NT2/D1 (cell line): ENCODE measurements around the gene TSPAN9.

Source experiments
- DNase-seq: peaks from one replicate; pipeline ENCODE4 v3.0.0-alpha.2; 2011; ENCODE audit warnings: low read depth, low spot score
- H3K27me3 ChIP-seq: 2 replicates; pipeline ENCODE4 v1.6.0; 2011; ENCODE audit warnings: mild to moderate bottlenecking; ENCODE audit not compliant: insufficient read length, insufficient read depth
- H3K36me3 ChIP-seq: 2 replicates; pipeline ENCODE4 v1.6.1; 2011; ENCODE audit warnings: mild to moderate bottlenecking, low read length, mixed read lengths; ENCODE audit not compliant: insufficient read depth, insufficient read length
- H3K4me1 ChIP-seq: 2 replicates; pipeline ENCODE4 v1.5.1; 2011; ENCODE audit not compliant: insufficient read depth, insufficient read length
- H3K4me3 ChIP-seq: 2 replicates; pipeline ENCODE4 v1.5.1; 2011; ENCODE audit warnings: low read depth; ENCODE audit not compliant: insufficient read length
- H3K9ac ChIP-seq: 2 replicates; pipeline ENCODE4 v1.6.0; 2011; ENCODE audit warnings: low read depth; ENCODE audit not compliant: insufficient read length
- H3K9me3 ChIP-seq: 2 replicates; pipeline ENCODE4 v1.5.1; 2011; ENCODE audit warnings: mild to moderate bottlenecking, low read length; ENCODE audit not compliant: insufficient read depth
- SUZ12 ChIP-seq: IDR thresholded peaks from 2 replicates; pipeline ENCODE4 v1.6.1; 2011; ENCODE audit not compliant: insufficient read length, insufficient read depth; ENCODE audit errors: extremely low read depth
- YY1 ChIP-seq: IDR thresholded peaks from 2 replicates; pipeline ENCODE4 v1.6.1; 2011; ENCODE audit not compliant: insufficient read length, insufficient read depth
- ZNF274 ChIP-seq: IDR thresholded peaks from 2 replicates; pipeline ENCODE4 v1.6.1; 2011; ENCODE audit warnings: mild to moderate bottlenecking, low read depth, low read length

TSPAN9 gene

GRCh38 chr12:3294481-3294911, 217.3 kb downstream of the TSPAN9 start:
- no peak overlapping the region for H3K4me3 ChIP-seq
- peaks cover 5% of the 10 kb centered on the region for H3K36me3 ChIP-seq
- no peak for DNase-seq
- H3K9me3 ChIP-seq: no peaks in the 10 kb centered on the region
- no peak overlapping the region for H3K9ac ChIP-seq
- TF ChIP-seq ZNF274 (no peak), SUZ12 (no peak), YY1 (no peak)
- H3K4me1 ChIP-seq: peaks cover 26% of the 10 kb centered on the region
- peaks cover 26% of the 10 kb centered on the region for H3K27me3 ChIP-seq

DNA sequence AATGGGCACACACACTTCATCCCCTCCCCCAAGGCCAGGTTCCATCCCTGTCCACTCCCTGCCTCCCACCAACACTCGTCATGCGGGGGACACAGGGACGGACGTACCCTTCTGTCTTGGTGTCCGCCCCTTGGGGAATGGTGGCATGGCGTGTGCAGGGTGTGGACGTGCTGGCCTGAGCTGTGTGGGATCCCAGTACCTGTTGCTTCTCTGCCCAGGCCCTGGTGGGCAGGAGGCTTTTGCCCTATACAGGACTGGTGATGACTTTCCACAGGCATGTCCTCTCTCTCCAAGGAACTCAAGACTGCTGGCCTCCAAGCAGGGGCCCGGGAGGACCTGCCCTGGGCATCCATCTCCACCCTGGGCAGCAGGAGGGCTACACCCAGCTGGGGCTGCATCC, 218.0 kb downstream of the TSPAN9 start:
- Histone ChIP-seq H3K9ac (no peak overlapping the region), H3K4me3 (no peak overlapping the region), H3K9me3 (no peaks in the 10 kb centered on the region), H3K36me3 (peaks cover 5% of the 10 kb centered on the region), H3K4me1 (peaks cover 29% of the 10 kb centered on the region), H3K27me3 (peaks cover 30% of the 10 kb centered on the region)
- no peak for TF ChIP-seq ZNF274
- TF ChIP-seq YY1: no peak
- TF ChIP-seq SUZ12: no peak
- DNase-seq: no peak

DNA sequence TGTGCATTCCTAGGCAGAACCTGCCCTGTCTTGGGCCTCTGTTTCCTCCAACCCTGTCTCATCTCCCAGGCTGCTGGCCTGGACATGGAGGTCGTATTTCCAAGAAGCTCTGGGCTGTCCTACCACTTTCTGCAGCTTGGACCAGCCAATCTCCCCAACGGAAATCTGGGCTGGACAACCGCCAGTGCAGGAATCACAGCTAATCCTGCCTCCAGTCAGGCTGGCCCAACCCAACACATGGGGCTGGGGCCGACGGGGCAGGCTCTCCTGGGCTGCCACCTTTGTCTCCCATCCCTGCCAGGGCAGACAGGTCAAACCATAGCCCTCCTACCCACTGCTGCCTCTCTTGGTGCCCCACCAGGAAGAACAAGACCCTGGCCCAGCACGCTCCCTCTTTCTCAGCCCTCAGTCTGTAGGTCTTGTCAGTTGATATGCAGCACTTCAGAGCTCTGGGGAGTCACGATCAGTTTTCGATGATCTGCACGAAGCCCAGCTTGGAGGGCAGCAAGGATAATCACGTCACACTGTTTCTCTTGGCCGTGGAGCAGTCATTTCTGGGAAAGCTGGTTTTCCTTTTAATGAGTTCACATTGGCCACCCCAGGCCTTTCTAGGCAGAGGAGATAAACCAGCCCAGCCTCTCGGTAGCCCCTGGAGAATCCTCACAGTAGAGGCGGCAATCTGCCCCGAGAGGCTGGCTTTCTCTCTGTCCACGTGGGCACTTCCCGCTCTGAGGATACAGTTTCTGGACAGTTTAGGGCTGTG, 218.6 kb downstream of the TSPAN9 start:
- Histone ChIP-seq H3K9me3 (no peaks in the 10 kb centered on the region), H3K9ac (no peak overlapping the region), H3K4me3 (no peak overlapping the region), H3K4me1 (peaks cover 35% of the 10 kb centered on the region), H3K27me3 (peaks cover 30% of the 10 kb centered on the region), H3K36me3 (peaks cover 5% of the 10 kb centered on the region)
- no peak for DNase-seq
- TF ChIP-seq YY1: no peak
- no peak for TF ChIP-seq SUZ12
- TF ChIP-seq ZNF274: no peak

- no peaks in the 10 kb centered on the region for H3K9me3 ChIP-seq
- peaks cover 5% of the 10 kb centered on the region for H3K36me3 ChIP-seq
- peaks cover 37% of the 10 kb centered on the region for H3K4me1 ChIP-seq
- TF ChIP-seq ZNF274 (no peak), YY1 (no peak), SUZ12 (no peak)
- no peak overlapping the region for H3K9ac ChIP-seq
- no peak overlapping the region for H3K4me3 ChIP-seq
- peaks cover 31% of the 10 kb centered on the region for H3K27me3 ChIP-seq
- DNase-seq: no peak
Observed at GRCh38 chr12:3296409-3296701, 219.2 kb downstream of the TSPAN9 start.

GRCh38 chr12:3298603-3299002, 221.4 kb downstream of the TSPAN9 start:
- Histone ChIP-seq H3K4me1 (peaks cover 34% of the 10 kb centered on the region), H3K9ac (no peak overlapping the region), H3K4me3 (no peak overlapping the region), H3K36me3 (no peaks in the 10 kb centered on the region), H3K27me3 (peaks cover 53% of the 10 kb centered on the region), H3K9me3 (no peaks in the 10 kb centered on the region)
- TF ChIP-seq SUZ12: no peak
- no peak for TF ChIP-seq ZNF274
- no peak for TF ChIP-seq YY1
- DNase-seq: no peak

- H3K9ac ChIP-seq: peak overlapping the region; percentile 47
- peaks cover 62% of the 10 kb centered on the region for H3K27me3 ChIP-seq
- no peak overlapping the region for H3K4me3 ChIP-seq
- no peaks in the 10 kb centered on the region for H3K36me3 ChIP-seq
- peaks cover 28% of the 10 kb centered on the region for H3K4me1 ChIP-seq
- no peaks in the 10 kb centered on the region for H3K9me3 ChIP-seq
- DNase-seq: peak; percentile 97
- no peak for TF ChIP-seq SUZ12
- TF ChIP-seq YY1: no peak
- no peak for TF ChIP-seq ZNF274
Observed at GRCh38 chr12:3299929-3300832, 223.0 kb downstream of the TSPAN9 start.

DNA sequence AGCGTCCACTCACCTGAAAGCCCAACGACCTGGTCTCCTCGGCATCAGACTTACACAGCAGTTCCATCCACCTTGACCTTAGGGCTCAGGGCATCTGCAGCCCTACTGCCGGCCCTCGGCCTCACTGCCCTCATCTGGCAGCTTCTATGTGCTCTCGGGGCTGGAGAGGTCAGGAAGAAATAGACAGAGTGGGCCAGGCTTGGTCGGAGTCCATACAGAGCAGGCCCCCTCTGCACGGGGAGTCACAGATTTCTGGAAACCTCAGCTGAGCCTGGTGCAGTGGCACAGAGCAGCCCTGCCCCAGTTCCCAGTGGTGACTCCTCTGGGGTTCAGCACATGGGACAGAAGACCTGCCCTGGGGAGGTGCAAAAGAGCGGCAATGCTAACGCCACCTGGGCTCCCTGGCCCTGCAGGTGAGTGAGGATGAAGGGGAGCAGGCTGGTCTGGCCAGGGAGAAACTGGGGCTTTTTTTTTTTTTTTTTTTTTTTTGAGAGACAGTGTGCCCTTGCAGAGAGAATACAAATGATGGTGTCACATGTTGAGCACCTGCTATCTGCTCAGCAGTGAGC, 223.7 kb downstream of the TSPAN9 start:
- H3K4me3 ChIP-seq: no peak overlapping the region
- H3K36me3 ChIP-seq: no peaks in the 10 kb centered on the region
- no peak for DNase-seq
- TF ChIP-seq YY1 (no peak), ZNF274 (no peak), SUZ12 (no peak)
- peak overlapping the region; percentile 47 for H3K9ac ChIP-seq
- peaks cover 58% of the 10 kb centered on the region for H3K27me3 ChIP-seq
- H3K9me3 ChIP-seq: no peaks in the 10 kb centered on the region
- H3K4me1 ChIP-seq: peaks cover 20% of the 10 kb centered on the region
